Endothelial cell of umbilical vein (primary cell): Measurements from ENCODE around the gene TGIF1. TPM values are rescaled to one million over a fixed set of nuclear protein-coding genes. Genes with fewer than 3 reads are reported as not detected.

Experiments used
- BruUV-seq: library from RNA; stranded (reverse); fragments of 400-500 nt; replicated peaks from 2 replicates; lab custom pipeline; 2021; lab: Mats Ljungman, UMichigan
- CTCF ChIA-PET: fragments of 300-600, 350-600 bp; sonication (Branson Sonifier 250); formaldehyde crosslinking; loops from one replicate; lab custom pipeline; 2021; ENCODE audit warnings: antibody characterized with exemption, inconsistent platforms; lab: Charles Lee
- POLR2A ChIA-PET: fragments of 300-600, 350-600 bp; sonication (Branson Sonifier 250); formaldehyde crosslinking; loops from one replicate; lab custom pipeline; 2021; ENCODE audit warnings: antibody characterized with exemption, inconsistent platforms; lab: Charles Lee
- DNase-seq: peaks from one replicate; pipeline ENCODE4 v3.0.0-alpha.2; 2011; ENCODE audit warnings: low read depth, low spot score
- FAIRE-seq: peaks from 2 replicates; lab custom pipeline; 2011; peaks lifted over from hg19 to GRCh38; lab: Jason Lieb, UNC
- H2AFZ ChIP-seq: 2 replicates; pipeline ENCODE4 v1.6.0; 2012; ENCODE audit warnings: low read depth, low read length, control low read depth, inconsistent platforms
- H3K27ac ChIP-seq: 2 replicates; pipeline ENCODE4 v1.5.1; 2011; ENCODE audit warnings: low read depth, mild to moderate bottlenecking, control low read depth, low read length, moderate library complexity; ENCODE audit not compliant: insufficient read depth
- H3K27me3 ChIP-seq, 2 experiments: 2 replicates each; pipeline versions ENCODE4 v1.6.0 to v1.6.1; 2011; ENCODE audit warnings: low read length in 2 of 2, mixed read lengths in 1 of 2; ENCODE audit not compliant: control insufficient read depth in 2 of 2, insufficient read depth in 2 of 2
- H3K36me3 ChIP-seq, 2 experiments: 2 replicates in 1 of 2; 3 replicates in 1 of 2; pipeline ENCODE4 v1.5.1; 2011; ENCODE audit warnings: low read length in 2 of 2, mild to moderate bottlenecking in 1 of 2, moderate library complexity in 1 of 2; ENCODE audit not compliant: control insufficient read depth in 2 of 2, insufficient read depth in 2 of 2; ENCODE audit errors: extremely low read depth in 1 of 2
- H3K4me1 ChIP-seq: 3 replicates; pipeline ENCODE4 v1.5.1; 2011; ENCODE audit warnings: mild to moderate bottlenecking, low read length; ENCODE audit not compliant: control insufficient read depth, insufficient read depth; ENCODE audit errors: extremely low read depth
- H3K4me2 ChIP-seq: 2 replicates; pipeline ENCODE4 v1.6.1; 2011; ENCODE audit warnings: low read length, control low read depth, mixed read lengths; ENCODE audit not compliant: insufficient read depth
- H3K4me3 ChIP-seq, 3 experiments: fragments of 200-600 bp in 1 of 3; sonication (generic), shearing (Covaris generic) in 1 of 3; replicated peaks in 1 of 3; 2 replicates each; pipeline ENCODE4 v1.5.1; 2011 to 2016; ENCODE audit warnings: control low read depth in 3 of 3, low read length in 3 of 3, mild to moderate bottlenecking in 2 of 3, inconsistent platforms in 1 of 3, low read depth in 1 of 3, moderate library complexity in 1 of 3; ENCODE audit not compliant: insufficient read depth in 1 of 3
- H3K79me2 ChIP-seq: 2 replicates; pipeline ENCODE4 v1.6.0; 2012; ENCODE audit warnings: low read length, inconsistent platforms; ENCODE audit not compliant: control insufficient read depth, insufficient read depth
- H3K9ac ChIP-seq: replicated peaks from 2 replicates; pipeline ENCODE3; 2011; ENCODE audit warnings: low read length, control low read depth; ENCODE audit not compliant: insufficient read depth; ENCODE audit errors: extremely low read depth
- H3K9me1 ChIP-seq: replicated peaks from 3 replicates; pipeline ENCODE4 v1.6.0; 2011; ENCODE audit warnings: mild to moderate bottlenecking, low read length; ENCODE audit not compliant: control insufficient read depth, insufficient read depth; ENCODE audit errors: extremely low read depth
- H3K9me3 ChIP-seq: replicated peaks from 2 replicates; pipeline ENCODE4 v1.5.1; 2012; ENCODE audit warnings: low read length, inconsistent platforms; ENCODE audit not compliant: control insufficient read depth, insufficient read depth
- H4K20me1 ChIP-seq: replicated peaks from 2 replicates; pipeline ENCODE3; 2011; ENCODE audit warnings: mild to moderate bottlenecking, low read length; ENCODE audit not compliant: control insufficient read depth, insufficient read depth; ENCODE audit errors: extremely low read depth
- CTCF ChIP-seq, 2 donors: IDR thresholded peaks; 1 replicate in 1 of 2; 2 replicates in 1 of 2; pipeline ENCODE4 v1.5.1; 2011; ENCODE audit warnings: low read length in 2 of 2, mild to moderate bottlenecking in 2 of 2, moderate library complexity in 2 of 2, control low read depth in 1 of 2, inconsistent platforms in 1 of 2, low read depth in 1 of 2; ENCODE audit not compliant: insufficient read depth in 1 of 2; ENCODE audit errors: extremely low read depth in 1 of 2
- EZH2 ChIP-seq: IDR thresholded peaks from 2 replicates; pipeline ENCODE4 v1.6.1; 2012; ENCODE audit warnings: borderline replicate concordance, low read depth, mild to moderate bottlenecking, moderate library complexity, low read length, inconsistent platforms; ENCODE audit not compliant: severe bottlenecking
- JUN ChIP-seq: IDR thresholded peaks from 2 replicates; pipeline ENCODE4 v1.6.1; 2011; ENCODE audit warnings: borderline replicate concordance, low read depth; ENCODE audit not compliant: insufficient read length, insufficient read depth
- MAX ChIP-seq: IDR thresholded peaks from 2 replicates; pipeline ENCODE4 v1.6.1; 2011; ENCODE audit not compliant: insufficient read depth, insufficient read length
- MYC ChIP-seq: IDR thresholded peaks from one replicate; pipeline ENCODE4 v1.6.1; 2011; ENCODE audit warnings: mild to moderate bottlenecking, low read depth, low read length
- POLR2AphosphoS5 ChIP-seq: IDR thresholded peaks from 2 replicates; pipeline ENCODE4 v1.6.1; 2012; ENCODE audit warnings: low read depth, mild to moderate bottlenecking, control low read depth, low read length, moderate library complexity; ENCODE audit not compliant: insufficient read depth
- dilution Hi-C: fragments of 300-500 bp; cut with MboI; formaldehyde crosslinking; loops from one replicate; pipeline ENCODE4 v1.15.0; 2019; ENCODE audit warnings: low sequenced_read_pairs; ENCODE audit not compliant: extremely low pct_ligation_motif_present
- intact Hi-C: fragments of 100-400 bp; cut with micrococcal nuclease; formaldehyde crosslinking; loops from one replicate; pipeline ENCODE4 v1.10.0; 2022
- polyA plus RNA-seq, 4 experiments: library from polyadenylated mRNA; depleted of rRNA in 3 of 4; stranded (reverse) in 3 of 4; unstranded in 1 of 4; fragments of >200 nt; gene quantifications; 2 replicates each; pipeline versions ENCODE4 v1.2.1 to v1.2.3, GENCODE V29; 2011 to 2012; ENCODE audit warnings: missing spikeins in 1 of 4
- total RNA-seq: library from RNA; stranded (reverse); gene quantifications from 2 replicates; pipeline ENCODE4 v1.2.3, GENCODE V29; 2021

Gene TGIF1
- total and polyA plus RNA-seq, 2 donors (not counting 3 experiments of a cell fraction or from before 2014, with no cell fraction given) = 75.6 to 96.6 TPM

- BruUV-seq = no TSS peak
- Histone ChIP-seq H3K9me1 (no peaks in the 10 kb centered on the region), H3K9me3 (no peaks in the 10 kb centered on the region), H3K4me1 (no peaks in the 10 kb centered on the region), H3K9ac (no peak overlapping the region), H2AFZ (no peak overlapping the region), H3K36me3 (no peaks in the 10 kb centered on the region), H3K27me3 (peaks cover 0 to 2% of the 10 kb centered on the region in 2 experiments), H3K4me3 (no peak overlapping the region), H3K4me2 (no peak overlapping the region), H3K79me2 (no peaks in the 10 kb centered on the region), H4K20me1 (no peaks in the 10 kb centered on the region), H3K27ac (no peak overlapping the region)
- DNase-seq (no peak), FAIRE-seq (no peak)
- ChIA-PET CTCF (interaction anchor here (0.8 to 2.1 kb wide), 4 partner anchors 10 to 94 kb away, joined by 3 to 6 read pairs (median 5); no protein-coding TSS in a partner anchor), POLR2A (no interaction called here)
- dilution Hi-C loops (no loop called here), intact Hi-C loops (no loop called here)
- TF ChIP-seq MYC (no peak), JUN (no peak), POLR2AphosphoS5 (no peak), CTCF (IDR thresholded peaks at IDR 0.05; ENCODE audit: extremely low read depth in 1 of 2, insufficient read depth in 1 of 2, low read depth in 1 of 2, low read length in 2 of 2) (no peak), EZH2 (no peak), MAX (no peak)
These were observed 42.1 kb downstream of the TGIF1 start for GRCh38 chr18:3491981-3492555.
